ENCODE measurements around the gene C9orf78. TPM values are rescaled to one million over a fixed set of nuclear protein-coding genes. Genes with fewer than 3 reads are reported as not detected.

C9orf78 gene
- total RNA-seq, 1 donor from 2014 or later = 37.7 TPM

- TF ChIP-seq, protein P1, sequence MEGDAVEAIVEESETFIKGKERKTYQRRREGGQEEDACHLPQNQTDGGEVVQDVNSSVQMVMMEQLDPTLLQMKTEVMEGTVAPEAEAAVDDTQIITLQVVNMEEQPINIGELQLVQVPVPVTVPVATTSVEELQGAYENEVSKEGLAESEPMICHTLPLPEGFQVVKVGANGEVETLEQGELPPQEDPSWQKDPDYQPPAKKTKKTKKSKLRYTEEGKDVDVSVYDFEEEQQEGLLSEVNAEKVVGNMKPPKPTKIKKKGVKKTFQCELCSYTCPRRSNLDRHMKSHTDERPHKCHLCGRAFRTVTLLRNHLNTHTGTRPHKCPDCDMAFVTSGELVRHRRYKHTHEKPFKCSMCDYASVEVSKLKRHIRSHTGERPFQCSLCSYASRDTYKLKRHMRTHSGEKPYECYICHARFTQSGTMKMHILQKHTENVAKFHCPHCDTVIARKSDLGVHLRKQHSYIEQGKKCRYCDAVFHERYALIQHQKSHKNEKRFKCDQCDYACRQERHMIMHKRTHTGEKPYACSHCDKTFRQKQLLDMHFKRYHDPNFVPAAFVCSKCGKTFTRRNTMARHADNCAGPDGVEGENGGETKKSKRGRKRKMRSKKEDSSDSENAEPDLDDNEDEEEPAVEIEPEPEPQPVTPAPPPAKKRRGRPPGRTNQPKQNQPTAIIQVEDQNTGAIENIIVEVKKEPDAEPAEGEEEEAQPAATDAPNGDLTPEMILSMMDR (IDR thresholded peaks at IDR 0.05) = peak; percentile 50
- peaks cover 22% of the 10 kb centered on the region for H3K36me3 Mint-ChIP-seq (ENCODE audit: low read depth)
- H3K27me3 Mint-ChIP-seq (ENCODE audit: low read depth) = no peaks in the 10 kb centered on the region
- no peak overlapping the region for H3K4me3 Mint-ChIP-seq (ENCODE audit: unreplicated experiment)
- no peaks in the 10 kb centered on the region for H3K4me1 Mint-ChIP-seq (ENCODE audit: low read depth)
- no peak for DNase-seq (ENCODE audit: low spot score)
- no peaks in the 10 kb centered on the region for H3K9me3 Mint-ChIP-seq (ENCODE audit: low read depth)
- H3K27ac Mint-ChIP-seq (ENCODE audit: unreplicated experiment) = no peak overlapping the region
These were observed 40.1 kb upstream of the C9orf78 start for GRCh38 chr9:129875181-129875611.

DNA sequence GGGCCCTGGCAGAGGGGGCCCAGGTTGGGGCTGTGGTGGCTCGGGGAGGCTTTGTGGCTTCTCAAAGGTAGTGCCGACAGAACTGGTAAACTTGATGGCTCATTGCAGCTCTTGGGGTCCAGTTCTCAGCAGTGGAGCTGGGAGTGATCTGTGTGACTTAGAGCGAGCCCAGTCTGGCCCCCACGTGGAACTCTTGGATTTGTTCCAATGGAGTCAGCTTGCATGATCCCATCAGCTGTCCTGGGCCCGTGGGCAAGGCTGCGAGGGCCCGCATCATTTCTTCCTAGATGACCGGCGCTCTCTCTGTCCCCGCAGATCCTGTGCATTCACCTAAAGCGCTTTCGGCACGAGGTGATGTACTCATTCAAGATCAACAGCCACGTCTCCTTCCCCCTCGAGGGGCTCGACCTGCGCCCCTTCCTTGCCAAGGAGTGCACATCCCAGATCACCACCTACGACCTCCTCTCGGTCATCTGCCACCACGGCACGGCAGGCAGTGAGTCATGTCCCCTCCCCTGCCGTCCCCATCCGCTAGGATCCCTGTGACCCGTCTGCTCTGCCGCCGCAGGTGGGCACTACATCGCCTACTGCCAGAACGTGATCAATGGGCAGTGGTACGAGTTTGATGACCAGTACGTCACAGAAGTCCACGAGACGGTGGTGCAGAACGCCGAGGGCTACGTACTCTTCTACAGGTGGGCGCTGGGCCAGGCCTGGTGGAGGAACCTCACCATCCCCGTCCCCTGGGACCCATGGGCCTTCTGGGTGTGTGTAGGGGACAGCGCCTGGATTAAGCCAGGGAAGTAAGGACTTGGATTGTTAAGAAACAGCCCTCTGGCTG, 39.4 kb upstream of the C9orf78 start:
- TF ChIP-seq, protein P1 (IDR thresholded peaks at IDR 0.05) = no peak
- H3K4me3 Mint-ChIP-seq (ENCODE audit: unreplicated experiment) = no peak overlapping the region
- no peaks in the 10 kb centered on the region for H3K4me1 Mint-ChIP-seq (ENCODE audit: low read depth)
- no peak for DNase-seq (ENCODE audit: low spot score)
- no peaks in the 10 kb centered on the region for H3K9me3 Mint-ChIP-seq (ENCODE audit: low read depth)
- no peaks in the 10 kb centered on the region for H3K27me3 Mint-ChIP-seq (ENCODE audit: low read depth)
- H3K36me3 Mint-ChIP-seq (ENCODE audit: low read depth) = peaks cover 18% of the 10 kb centered on the region
- no peak overlapping the region for H3K27ac Mint-ChIP-seq (ENCODE audit: unreplicated experiment)

DNA sequence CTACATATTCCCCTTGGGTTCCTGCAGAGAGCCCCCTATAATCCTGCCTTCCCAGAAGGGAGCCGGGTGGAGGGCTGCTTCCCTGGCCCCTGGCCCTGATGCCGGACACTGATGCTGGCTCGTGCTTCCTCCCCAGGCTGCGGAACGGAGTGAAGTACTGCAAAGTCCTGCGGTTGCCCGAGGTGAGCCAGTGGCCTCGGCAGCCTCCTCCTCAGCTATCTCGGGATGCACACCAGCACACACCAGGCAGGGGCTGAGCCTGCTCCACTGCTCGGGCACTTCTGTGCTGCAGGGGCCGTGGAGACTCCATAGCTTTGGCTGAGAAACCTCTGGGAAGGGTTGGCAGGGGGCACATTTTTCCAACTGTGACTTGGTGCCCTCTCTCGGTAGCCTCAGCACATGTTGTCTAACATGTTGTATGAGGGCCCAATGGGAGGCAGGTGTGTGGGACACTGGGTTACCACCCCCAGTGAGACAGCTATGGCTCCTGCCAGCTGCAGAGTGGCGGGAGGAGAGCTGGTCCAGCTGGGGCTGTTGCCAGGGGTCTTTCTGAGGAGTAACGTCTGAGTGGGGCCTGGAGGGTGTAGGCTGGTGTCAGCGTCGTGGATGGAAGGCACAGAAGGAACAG, 38.6 kb upstream of the C9orf78 start:
- Mint-ChIP-seq H3K4me3 (ENCODE audit: unreplicated experiment) (no peak overlapping the region), H3K27ac (ENCODE audit: unreplicated experiment) (no peak overlapping the region), H3K4me1 (ENCODE audit: low read depth) (no peaks in the 10 kb centered on the region), H3K9me3 (ENCODE audit: low read depth) (no peaks in the 10 kb centered on the region), H3K27me3 (ENCODE audit: low read depth) (no peaks in the 10 kb centered on the region), H3K36me3 (ENCODE audit: low read depth) (peaks cover 18% of the 10 kb centered on the region)
- DNase-seq (ENCODE audit: low spot score) = no peak
- TF ChIP-seq, protein P1 (IDR thresholded peaks at IDR 0.05) = no peak

GRCh38 chr9:129871046-129871445, 36.0 kb upstream of the C9orf78 start:
- Mint-ChIP-seq H3K27me3 (ENCODE audit: low read depth) (no peaks in the 10 kb centered on the region), H3K27ac (ENCODE audit: unreplicated experiment) (no peak overlapping the region), H3K4me1 (ENCODE audit: low read depth) (no peaks in the 10 kb centered on the region), H3K9me3 (ENCODE audit: low read depth) (no peaks in the 10 kb centered on the region), H3K36me3 (ENCODE audit: low read depth) (peaks cover 19% of the 10 kb centered on the region), H3K4me3 (ENCODE audit: unreplicated experiment) (no peak overlapping the region)
- DNase-seq (ENCODE audit: low spot score) = no peak
- TF ChIP-seq, protein P1 (IDR thresholded peaks at IDR 0.05) = no peak

GRCh38 chr9:129869585-129870501, 34.8 kb upstream of the C9orf78 start:
- H3K27ac Mint-ChIP-seq (ENCODE audit: unreplicated experiment) = no peak overlapping the region
- no peaks in the 10 kb centered on the region for H3K9me3 Mint-ChIP-seq (ENCODE audit: low read depth)
- peaks cover 22% of the 10 kb centered on the region for H3K36me3 Mint-ChIP-seq (ENCODE audit: low read depth)
- H3K4me1 Mint-ChIP-seq (ENCODE audit: low read depth) = no peaks in the 10 kb centered on the region
- TF ChIP-seq, protein P1 (IDR thresholded peaks at IDR 0.05) = no peak
- H3K27me3 Mint-ChIP-seq (ENCODE audit: low read depth) = no peaks in the 10 kb centered on the region
- H3K4me3 Mint-ChIP-seq (ENCODE audit: unreplicated experiment) = no peak overlapping the region
- DNase-seq (ENCODE audit: low spot score) = no peak

All from chondrocyte (in vitro differentiated cells).